T47D (cell line): ENCODE measurements around the gene LHFPL6.

Experiments used
- DNase-seq, 2 experiments: peaks; one replicate each; pipeline versions ENCODE4 v3.0.0 to v3.0.0-alpha.2; 2011 to 2012; ENCODE audit warnings: low read depth in 1 of 2, low spot score in 1 of 2
- JUND ChIP-seq: IDR thresholded peaks from 2 replicates; pipeline ENCODE4 v1.6.1; 2012; ENCODE audit warnings: low read depth
- in situ Hi-C: cut with HindIII; loops from 2 replicates; pipeline ENCODE4 v1.10.0; 2016; ENCODE audit warnings: low sequenced_read_pairs, low pct_unique_long_range_greater_than_20kb

The LHFPL6 gene

DNA sequence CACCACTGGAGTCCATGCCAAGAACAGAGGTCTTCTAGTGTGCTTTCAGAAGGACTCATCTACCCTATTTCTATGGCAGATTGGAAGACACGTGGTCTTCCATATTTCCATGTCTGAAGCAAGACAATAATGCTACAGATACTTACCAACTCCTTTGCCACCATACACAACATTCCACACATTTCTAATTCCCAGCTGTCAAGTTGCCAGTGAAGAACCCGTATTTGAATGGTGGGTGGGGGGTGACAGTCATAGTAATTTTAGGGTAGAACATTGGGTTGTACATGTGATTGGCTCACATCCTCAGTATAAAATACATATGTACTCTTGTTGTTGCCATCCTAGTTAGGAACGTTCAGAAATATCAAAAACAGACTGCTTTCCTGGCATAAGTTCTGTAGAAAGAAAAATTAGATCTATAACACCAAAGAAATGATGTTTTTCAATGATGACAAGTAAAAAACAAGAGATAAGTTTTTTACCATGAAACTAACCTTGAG, 69.3 kb downstream of the LHFPL6 start:
- no peak for DNase-seq
- in situ Hi-C loops: no loop called here
- no peak for TF ChIP-seq JUND

DNA sequence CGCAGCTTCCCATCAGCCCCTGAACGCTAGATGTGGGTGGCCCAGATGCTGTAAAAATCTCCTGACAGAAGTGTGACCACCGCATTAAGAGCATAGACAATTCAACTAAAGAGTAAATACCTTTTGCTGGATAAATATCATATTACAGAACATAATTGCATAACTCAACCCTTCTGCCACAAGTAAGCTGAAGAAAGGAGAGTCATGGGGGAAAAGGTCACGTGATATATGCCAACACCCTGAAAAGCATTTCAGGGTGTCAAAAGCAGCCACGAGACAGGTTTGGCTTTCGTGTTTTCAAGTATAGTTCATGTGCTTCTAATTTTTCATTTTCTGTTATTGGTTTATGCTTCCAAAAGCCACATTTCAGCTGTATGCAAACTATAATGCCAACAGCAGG, 71.3 kb downstream of the LHFPL6 start:
- in situ Hi-C loops: no loop called here

DNA sequence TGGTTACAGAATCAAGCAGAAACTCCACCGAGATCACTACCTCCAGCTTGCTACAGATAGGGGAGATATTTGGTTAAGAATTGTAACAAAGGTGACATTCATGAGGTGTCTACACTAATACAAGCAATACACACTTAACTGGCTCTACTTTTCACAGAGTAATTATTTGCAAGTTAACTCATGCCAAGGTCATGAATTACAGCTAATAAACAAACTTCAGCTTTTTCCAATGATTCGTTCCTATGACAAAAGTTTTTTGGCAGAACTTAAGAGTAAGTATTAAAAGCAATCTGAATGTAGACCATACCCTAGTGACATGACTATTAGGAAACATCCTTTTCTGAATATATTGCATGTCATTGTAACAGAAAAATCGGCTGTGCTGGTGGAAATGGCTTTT, 72.1 kb downstream of the LHFPL6 start:
- no peak for TF ChIP-seq JUND
- DNase-seq: no peak
- in situ Hi-C loops: no loop called here

More for the DNA sequence above, 71.3 kb downstream of the LHFPL6 start:
- no peak for DNase-seq
- no peak for TF ChIP-seq JUND

DNA sequence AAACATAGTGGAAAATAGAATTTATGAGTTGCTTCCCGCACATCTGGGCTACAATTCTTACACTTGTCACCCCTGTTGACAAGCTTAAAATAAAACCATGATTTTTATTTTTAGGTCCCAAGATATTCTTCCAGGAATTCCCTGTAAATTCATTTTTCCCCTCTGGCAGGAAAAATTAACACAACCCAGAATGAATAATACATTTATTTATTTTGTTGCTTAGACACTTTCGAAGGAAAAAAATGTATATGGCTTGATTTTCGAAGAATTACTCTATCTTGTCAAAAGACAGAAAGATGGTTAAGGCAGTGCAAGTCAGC, 74.4 kb downstream of the LHFPL6 start:
- TF ChIP-seq JUND: no peak
- in situ Hi-C loops: no loop called here
- DNase-seq: no peak

DNA sequence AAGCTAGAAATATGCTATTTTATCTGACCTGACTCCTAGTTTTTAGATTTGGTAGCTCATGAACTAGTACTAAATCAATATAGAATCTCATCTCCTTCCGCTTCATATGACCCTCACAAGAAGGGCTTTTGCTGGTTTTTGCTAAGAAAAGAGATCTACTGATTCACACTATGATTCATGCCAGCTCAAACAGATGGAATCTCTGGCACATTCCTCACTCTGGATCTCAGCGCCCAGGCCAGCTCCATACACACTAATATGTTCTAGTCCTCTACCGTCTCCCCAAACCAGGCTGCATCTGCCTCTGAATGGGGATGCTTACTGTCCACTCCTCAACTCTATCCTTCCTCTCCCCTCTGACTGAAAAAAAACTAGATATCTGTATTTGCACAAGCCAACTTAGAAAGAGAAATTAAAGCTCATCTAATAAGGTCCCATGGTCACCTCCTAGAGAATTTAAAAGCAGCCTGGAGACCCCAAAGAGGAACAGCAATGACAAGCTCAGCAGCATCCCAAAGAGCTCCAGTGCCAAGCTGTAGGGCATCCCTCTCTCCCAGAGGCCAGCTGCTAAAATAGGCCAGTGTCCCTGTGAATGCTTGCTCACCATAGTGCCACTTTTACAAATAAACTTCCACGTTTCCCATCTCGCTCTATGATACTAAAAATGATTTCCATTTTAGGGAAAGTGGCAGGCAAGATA, 74.9 kb downstream of the LHFPL6 start:
- no peak for TF ChIP-seq JUND
- in situ Hi-C loops: no loop called here
- DNase-seq: peak; percentile 12 to 37

DNA sequence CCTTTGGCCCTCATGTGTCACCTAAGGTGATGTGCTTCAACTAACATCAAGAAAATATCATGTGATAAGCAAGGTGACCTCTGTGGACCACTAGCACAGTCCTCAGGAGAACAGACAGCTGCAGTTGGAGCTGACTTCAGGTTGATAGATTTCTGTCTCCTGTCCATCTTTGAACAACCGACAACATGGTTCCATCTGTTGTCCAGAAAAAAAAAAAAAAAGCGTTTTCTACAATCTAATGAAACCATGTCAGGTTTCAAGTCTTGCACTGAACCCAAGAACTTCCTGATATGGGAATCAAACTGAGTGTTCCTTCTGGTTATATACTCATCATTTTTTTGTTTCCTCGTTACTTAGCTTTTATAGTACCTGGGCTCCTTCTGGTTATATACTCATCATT, 75.7 kb downstream of the LHFPL6 start:
- DNase-seq: no peak
- in situ Hi-C loops: no loop called here
- TF ChIP-seq JUND: no peak

DNA sequence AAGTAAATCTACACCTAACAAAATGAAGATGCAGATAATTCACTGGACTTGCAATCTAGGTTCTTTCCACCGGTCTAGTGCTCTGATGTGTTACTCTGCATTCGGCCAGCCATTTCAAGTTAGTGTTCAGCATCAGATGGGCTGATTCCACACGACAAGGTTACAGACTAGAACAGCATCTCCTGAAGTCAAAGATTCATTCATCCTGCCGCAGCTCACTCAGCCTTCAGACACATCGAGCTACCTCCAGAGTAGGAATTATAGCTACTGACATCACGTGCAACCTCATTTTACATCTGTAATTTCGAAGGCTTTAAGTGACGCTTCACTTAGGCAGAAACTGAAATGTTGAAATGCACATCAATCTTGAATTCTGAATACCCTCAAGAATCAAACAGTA, 76.5 kb downstream of the LHFPL6 start:
- no peak for DNase-seq
- in situ Hi-C loops: no loop called here
- no peak for TF ChIP-seq JUND

DNA sequence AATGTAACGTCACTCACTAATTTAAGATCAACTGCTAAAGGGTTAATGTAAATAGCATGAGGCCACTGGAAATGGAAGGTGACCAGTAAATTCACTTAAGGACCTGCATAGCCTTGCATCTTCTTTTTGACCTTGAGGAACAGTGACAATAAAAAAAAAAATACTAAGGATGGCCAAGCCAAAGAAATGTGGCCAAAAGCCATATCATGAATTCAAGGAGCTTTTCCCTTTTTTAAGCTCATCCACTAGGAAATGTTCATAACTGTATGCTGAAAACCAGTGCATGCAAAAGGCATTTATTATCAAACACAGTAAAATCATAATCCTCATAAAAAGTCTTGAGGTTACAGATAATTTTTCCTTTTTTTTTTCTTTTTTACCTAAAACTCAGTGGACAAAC, 77.5 kb downstream of the LHFPL6 start:
- DNase-seq: no peak
- in situ Hi-C loops: no loop called here
- no peak for TF ChIP-seq JUND

DNA sequence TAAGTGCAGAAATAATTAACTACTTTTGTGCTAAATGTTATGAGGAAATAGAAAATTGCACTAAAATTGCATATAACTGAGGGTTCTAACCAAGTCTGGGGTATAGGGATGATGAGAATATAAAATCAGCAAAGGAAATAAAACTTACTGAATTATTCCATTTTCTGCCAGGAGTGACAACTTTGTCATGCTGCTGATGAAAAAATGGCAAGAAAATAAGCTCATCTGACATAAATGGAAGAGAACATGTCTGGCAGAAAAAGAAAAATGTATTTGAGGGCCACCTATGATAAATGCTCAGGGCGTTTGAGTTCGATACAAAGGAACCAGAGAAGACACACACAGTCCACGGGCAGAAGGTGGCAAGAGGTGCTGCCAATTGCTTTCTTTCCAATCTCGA, 78.2 kb downstream of the LHFPL6 start:
- no peak for DNase-seq
- in situ Hi-C loops: no loop called here
- TF ChIP-seq JUND: no peak

DNA sequence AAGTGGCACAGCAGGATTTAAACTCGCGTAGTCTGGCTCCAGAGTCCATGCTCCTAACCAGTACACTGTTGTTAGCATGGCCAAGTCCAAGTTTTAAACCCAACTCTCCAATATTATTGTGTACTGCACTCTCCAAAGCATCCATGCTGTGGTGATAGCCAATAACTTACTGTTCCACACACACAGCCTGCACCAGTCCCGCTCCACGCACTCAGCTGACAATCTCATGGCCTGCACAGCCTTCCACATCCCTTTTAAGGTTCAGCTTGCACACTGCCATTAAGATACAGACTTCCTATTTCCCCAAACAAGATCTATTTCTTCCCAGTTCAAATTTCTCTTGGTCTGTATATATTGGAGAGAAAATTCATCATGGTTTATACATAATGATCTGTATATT, 80.7 kb downstream of the LHFPL6 start:
- no peak for TF ChIP-seq JUND
- in situ Hi-C loops: no loop called here
- DNase-seq: no peak

DNA sequence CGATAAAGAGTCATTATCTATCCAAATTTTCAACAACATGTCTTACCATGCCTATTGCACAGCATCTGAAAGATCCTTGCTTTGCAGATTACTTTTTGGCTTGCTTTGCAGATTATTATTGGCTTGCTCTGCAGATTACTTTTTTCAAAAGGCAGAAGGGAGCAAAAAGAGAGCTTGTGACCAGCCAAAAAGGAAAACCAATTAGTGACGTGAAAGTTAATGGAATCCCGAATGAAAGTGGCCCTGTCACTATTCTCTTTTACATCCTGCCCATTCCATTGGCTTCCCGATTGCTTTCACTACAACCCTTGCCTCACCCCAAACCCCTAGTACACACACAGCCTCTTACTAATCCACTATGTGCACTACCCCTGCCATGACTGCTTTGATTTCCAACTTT, 81.3 kb downstream of the LHFPL6 start:
- TF ChIP-seq JUND: no peak
- no peak for DNase-seq
- in situ Hi-C loops: no loop called here

DNA sequence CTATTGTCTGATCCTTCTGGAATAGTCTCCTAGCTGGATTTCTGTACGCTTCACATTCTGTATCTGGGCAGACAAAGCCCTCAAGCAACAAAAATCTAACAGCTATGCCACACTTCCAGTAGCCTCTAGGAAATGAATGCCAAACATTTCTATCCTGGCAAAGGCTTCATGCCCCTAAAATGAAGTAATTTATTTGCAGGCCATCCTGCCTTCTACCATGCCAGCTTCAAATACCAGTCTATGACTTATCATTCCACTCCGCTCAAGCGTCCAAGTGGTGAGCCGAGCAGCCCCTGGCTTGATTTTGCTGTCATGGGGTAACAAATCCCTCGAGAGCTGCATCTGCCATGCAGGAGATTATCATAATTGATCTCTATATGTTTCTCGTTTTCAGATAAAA, 86.9 kb downstream of the LHFPL6 start:
- peak in 1 of 2 experiments; percentile 64 for DNase-seq
- no peak for TF ChIP-seq JUND
- in situ Hi-C loops: no loop called here

DNA sequence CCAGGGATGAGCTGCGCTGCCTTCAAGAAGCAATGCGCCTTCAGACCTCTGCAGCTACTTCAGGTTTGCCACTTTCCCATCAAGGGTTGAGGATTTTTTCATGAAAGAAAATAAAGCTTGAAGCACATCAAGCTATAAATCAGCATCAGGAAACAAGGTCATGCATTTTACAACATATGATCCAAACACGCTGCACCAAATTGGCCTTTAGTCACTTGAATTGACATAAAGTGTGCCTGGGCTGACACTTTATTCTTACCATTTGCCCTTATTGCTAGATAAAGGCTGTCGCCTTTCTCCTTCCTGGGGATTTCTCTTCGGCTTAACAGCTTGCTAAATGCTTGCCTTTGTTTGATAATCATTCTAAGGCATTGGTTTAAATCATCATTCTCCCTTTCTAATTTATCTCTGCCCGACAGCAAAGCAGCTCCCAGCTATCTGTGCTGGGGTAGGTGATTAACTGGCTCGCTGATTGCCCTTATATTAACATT, 87.7 kb downstream of the LHFPL6 start:
- no peak for DNase-seq
- in situ Hi-C loops: no loop called here
- no peak for TF ChIP-seq JUND

DNA sequence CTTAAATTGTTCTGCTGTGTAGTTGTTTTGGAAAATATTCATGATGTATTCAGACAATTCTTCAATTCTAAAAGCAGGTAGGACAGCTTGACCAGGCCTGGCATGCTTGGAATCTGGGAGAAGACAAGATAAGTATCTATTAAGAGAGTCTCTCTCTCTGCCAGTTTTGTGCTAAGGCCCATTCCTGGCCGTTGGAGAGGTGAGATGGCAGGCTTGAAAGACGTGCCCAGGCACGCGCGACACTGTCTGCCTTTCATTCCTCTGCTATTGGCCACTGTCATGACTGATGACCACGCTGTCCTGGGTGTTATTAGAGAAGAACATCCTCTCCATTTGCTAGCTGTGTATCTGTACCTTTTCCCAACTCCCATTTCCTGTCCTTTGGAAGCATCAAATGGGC, 90.3 kb downstream of the LHFPL6 start:
- TF ChIP-seq JUND: no peak
- peak in 1 of 2 experiments; percentile 85 for DNase-seq
- in situ Hi-C loops: no loop called here
